Endothelial cell of umbilical vein (primary cell): Measurements from ENCODE around the gene FGFBP2. TPM values are rescaled to one million over a fixed set of nuclear protein-coding genes. Genes with fewer than 3 reads are reported as not detected.

Source experiments
- BruUV-seq: library from RNA; stranded (reverse); fragments of 400-500 nt; replicated peaks from 2 replicates; lab custom pipeline; 2021; lab: Mats Ljungman, UMichigan
- CTCF ChIA-PET: fragments of 300-600, 350-600 bp; sonication (Branson Sonifier 250); formaldehyde crosslinking; loops from one replicate; lab custom pipeline; 2021; ENCODE audit warnings: antibody characterized with exemption, inconsistent platforms; lab: Charles Lee
- POLR2A ChIA-PET: fragments of 300-600, 350-600 bp; sonication (Branson Sonifier 250); formaldehyde crosslinking; loops from one replicate; lab custom pipeline; 2021; ENCODE audit warnings: antibody characterized with exemption, inconsistent platforms; lab: Charles Lee
- DNase-seq: peaks from one replicate; pipeline ENCODE4 v3.0.0-alpha.2; 2011; ENCODE audit warnings: low read depth, low spot score
- FAIRE-seq: peaks from 2 replicates; lab custom pipeline; 2011; peaks lifted over from hg19 to GRCh38; lab: Jason Lieb, UNC
- H2AFZ ChIP-seq: 2 replicates; pipeline ENCODE4 v1.6.0; 2012; ENCODE audit warnings: low read depth, low read length, control low read depth, inconsistent platforms
- H3K27ac ChIP-seq: 2 replicates; pipeline ENCODE4 v1.5.1; 2011; ENCODE audit warnings: low read depth, mild to moderate bottlenecking, control low read depth, low read length, moderate library complexity; ENCODE audit not compliant: insufficient read depth
- H3K27me3 ChIP-seq, 2 experiments: 2 replicates each; pipeline versions ENCODE4 v1.6.0 to v1.6.1; 2011; ENCODE audit warnings: low read length in 2 of 2, mixed read lengths in 1 of 2; ENCODE audit not compliant: control insufficient read depth in 2 of 2, insufficient read depth in 2 of 2
- H3K36me3 ChIP-seq, 2 experiments: 2 replicates in 1 of 2; 3 replicates in 1 of 2; pipeline ENCODE4 v1.5.1; 2011; ENCODE audit warnings: low read length in 2 of 2, mild to moderate bottlenecking in 1 of 2, moderate library complexity in 1 of 2; ENCODE audit not compliant: control insufficient read depth in 2 of 2, insufficient read depth in 2 of 2; ENCODE audit errors: extremely low read depth in 1 of 2
- H3K4me1 ChIP-seq: 3 replicates; pipeline ENCODE4 v1.5.1; 2011; ENCODE audit warnings: mild to moderate bottlenecking, low read length; ENCODE audit not compliant: control insufficient read depth, insufficient read depth; ENCODE audit errors: extremely low read depth
- H3K4me2 ChIP-seq: 2 replicates; pipeline ENCODE4 v1.6.1; 2011; ENCODE audit warnings: low read length, control low read depth, mixed read lengths; ENCODE audit not compliant: insufficient read depth
- H3K4me3 ChIP-seq, 3 experiments: fragments of 200-600 bp in 1 of 3; sonication (generic), shearing (Covaris generic) in 1 of 3; replicated peaks in 1 of 3; 2 replicates each; pipeline ENCODE4 v1.5.1; 2011 to 2016; ENCODE audit warnings: control low read depth in 3 of 3, low read length in 3 of 3, mild to moderate bottlenecking in 2 of 3, inconsistent platforms in 1 of 3, low read depth in 1 of 3, moderate library complexity in 1 of 3; ENCODE audit not compliant: insufficient read depth in 1 of 3
- H3K79me2 ChIP-seq: 2 replicates; pipeline ENCODE4 v1.6.0; 2012; ENCODE audit warnings: low read length, inconsistent platforms; ENCODE audit not compliant: control insufficient read depth, insufficient read depth
- H3K9ac ChIP-seq: replicated peaks from 2 replicates; pipeline ENCODE3; 2011; ENCODE audit warnings: low read length, control low read depth; ENCODE audit not compliant: insufficient read depth; ENCODE audit errors: extremely low read depth
- H3K9me1 ChIP-seq: replicated peaks from 3 replicates; pipeline ENCODE4 v1.6.0; 2011; ENCODE audit warnings: mild to moderate bottlenecking, low read length; ENCODE audit not compliant: control insufficient read depth, insufficient read depth; ENCODE audit errors: extremely low read depth
- H3K9me3 ChIP-seq: replicated peaks from 2 replicates; pipeline ENCODE4 v1.5.1; 2012; ENCODE audit warnings: low read length, inconsistent platforms; ENCODE audit not compliant: control insufficient read depth, insufficient read depth
- H4K20me1 ChIP-seq: replicated peaks from 2 replicates; pipeline ENCODE3; 2011; ENCODE audit warnings: mild to moderate bottlenecking, low read length; ENCODE audit not compliant: control insufficient read depth, insufficient read depth; ENCODE audit errors: extremely low read depth
- EZH2 ChIP-seq: IDR thresholded peaks from 2 replicates; pipeline ENCODE4 v1.6.1; 2012; ENCODE audit warnings: borderline replicate concordance, low read depth, mild to moderate bottlenecking, moderate library complexity, low read length, inconsistent platforms; ENCODE audit not compliant: severe bottlenecking
- FOS ChIP-seq: IDR thresholded peaks from 2 replicates; pipeline ENCODE4 v1.6.1; 2011; ENCODE audit warnings: mild to moderate bottlenecking, low read length, moderate library complexity, borderline replicate concordance; ENCODE audit not compliant: insufficient read depth
- GATA2 ChIP-seq: IDR thresholded peaks from 2 replicates; pipeline ENCODE4 v1.7.0; 2011; ENCODE audit warnings: low read depth, mild to moderate bottlenecking, moderate library complexity, mixed read lengths, low read length; ENCODE audit not compliant: insufficient read length, insufficient read depth
- JUN ChIP-seq: IDR thresholded peaks from 2 replicates; pipeline ENCODE4 v1.6.1; 2011; ENCODE audit warnings: borderline replicate concordance, low read depth; ENCODE audit not compliant: insufficient read length, insufficient read depth
- MYC ChIP-seq: IDR thresholded peaks from one replicate; pipeline ENCODE4 v1.6.1; 2011; ENCODE audit warnings: mild to moderate bottlenecking, low read depth, low read length
- POLR2A ChIP-seq: IDR thresholded peaks from 2 replicates; pipeline ENCODE4 v1.6.1; 2012; ENCODE audit warnings: low read depth, mild to moderate bottlenecking, control low read depth, low read length
- POLR2AphosphoS5 ChIP-seq: IDR thresholded peaks from 2 replicates; pipeline ENCODE4 v1.6.1; 2012; ENCODE audit warnings: low read depth, mild to moderate bottlenecking, control low read depth, low read length, moderate library complexity; ENCODE audit not compliant: insufficient read depth
- dilution Hi-C: fragments of 300-500 bp; cut with MboI; formaldehyde crosslinking; loops from one replicate; pipeline ENCODE4 v1.15.0; 2019; ENCODE audit warnings: low sequenced_read_pairs; ENCODE audit not compliant: extremely low pct_ligation_motif_present
- intact Hi-C: fragments of 100-400 bp; cut with micrococcal nuclease; formaldehyde crosslinking; loops from one replicate; pipeline ENCODE4 v1.10.0; 2022
- polyA plus RNA-seq, 4 experiments: library from polyadenylated mRNA; depleted of rRNA in 3 of 4; stranded (reverse) in 3 of 4; unstranded in 1 of 4; fragments of >200 nt; gene quantifications; 2 replicates each; pipeline versions ENCODE4 v1.2.1 to v1.2.3, GENCODE V29; 2011 to 2012; ENCODE audit warnings: missing spikeins in 1 of 4
- total RNA-seq: library from RNA; stranded (reverse); gene quantifications from 2 replicates; pipeline ENCODE4 v1.2.3, GENCODE V29; 2021
- TF ChIP-seq, protein P1 (sequence below): IDR thresholded peaks from 2 replicates; pipeline ENCODE4 v1.6.1; 2011; ENCODE audit not compliant: insufficient read depth, insufficient read length
- TF ChIP-seq, protein P2 (sequence below), 2 donors: IDR thresholded peaks; 1 replicate in 1 of 2; 2 replicates in 1 of 2; pipeline ENCODE4 v1.5.1; 2011; ENCODE audit warnings: low read length in 2 of 2, mild to moderate bottlenecking in 2 of 2, moderate library complexity in 2 of 2, control low read depth in 1 of 2, inconsistent platforms in 1 of 2, low read depth in 1 of 2; ENCODE audit not compliant: insufficient read depth in 1 of 2; ENCODE audit errors: extremely low read depth in 1 of 2

Gene FGFBP2
- total and polyA plus RNA-seq, 2 donors (not counting 3 experiments of a cell fraction or from before 2014, with no cell fraction given), result not detected

DNA sequence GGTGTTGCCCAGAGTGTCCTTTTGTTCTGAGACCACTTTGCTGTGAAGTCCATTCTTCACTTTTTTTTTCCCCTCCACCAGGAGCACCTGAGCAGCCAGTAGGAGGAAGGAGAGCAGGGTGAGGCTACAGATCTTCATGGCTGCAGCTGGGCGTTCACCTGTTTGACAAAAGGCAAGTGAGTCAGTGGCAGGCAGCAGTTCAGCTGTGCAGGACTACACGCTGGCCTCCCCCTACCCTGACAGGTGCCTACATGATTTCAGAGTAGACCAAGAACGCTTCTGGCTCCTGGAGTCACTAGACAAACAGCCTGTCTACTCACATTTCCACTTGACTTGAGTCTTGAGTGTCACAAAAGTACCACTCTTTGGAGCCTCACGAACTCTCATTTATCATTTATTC lies 26.5 kb downstream of the FGFBP2 start:
- H3K4me3 ChIP-seq, result no peak overlapping the region
- ChIA-PET POLR2A (no interaction called here), CTCF (interaction anchor here (1.5 to 2.1 kb wide), 3 partner anchors 20 to 54 kb away, joined by 5 to 10 read pairs (median 7); no protein-coding TSS in a partner anchor)
- no peak overlapping the region for H3K27ac ChIP-seq
- dilution Hi-C loops, result no loop called here
- H3K4me1 ChIP-seq, result no peaks in the 10 kb centered on the region
- no TSS peak for BruUV-seq
- H4K20me1 ChIP-seq, result no peaks in the 10 kb centered on the region
- intact Hi-C loops, result no loop called here
- TF ChIP-seq EZH2 (no peak), GATA2 (no peak), FOS (no peak), POLR2AphosphoS5 (no peak), JUN (no peak), POLR2A (no peak), MYC (no peak)
- TF ChIP-seq, protein P1, sequence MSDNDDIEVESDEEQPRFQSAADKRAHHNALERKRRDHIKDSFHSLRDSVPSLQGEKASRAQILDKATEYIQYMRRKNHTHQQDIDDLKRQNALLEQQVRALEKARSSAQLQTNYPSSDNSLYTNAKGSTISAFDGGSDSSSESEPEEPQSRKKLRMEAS, result no peak
- TF ChIP-seq, protein P2, sequence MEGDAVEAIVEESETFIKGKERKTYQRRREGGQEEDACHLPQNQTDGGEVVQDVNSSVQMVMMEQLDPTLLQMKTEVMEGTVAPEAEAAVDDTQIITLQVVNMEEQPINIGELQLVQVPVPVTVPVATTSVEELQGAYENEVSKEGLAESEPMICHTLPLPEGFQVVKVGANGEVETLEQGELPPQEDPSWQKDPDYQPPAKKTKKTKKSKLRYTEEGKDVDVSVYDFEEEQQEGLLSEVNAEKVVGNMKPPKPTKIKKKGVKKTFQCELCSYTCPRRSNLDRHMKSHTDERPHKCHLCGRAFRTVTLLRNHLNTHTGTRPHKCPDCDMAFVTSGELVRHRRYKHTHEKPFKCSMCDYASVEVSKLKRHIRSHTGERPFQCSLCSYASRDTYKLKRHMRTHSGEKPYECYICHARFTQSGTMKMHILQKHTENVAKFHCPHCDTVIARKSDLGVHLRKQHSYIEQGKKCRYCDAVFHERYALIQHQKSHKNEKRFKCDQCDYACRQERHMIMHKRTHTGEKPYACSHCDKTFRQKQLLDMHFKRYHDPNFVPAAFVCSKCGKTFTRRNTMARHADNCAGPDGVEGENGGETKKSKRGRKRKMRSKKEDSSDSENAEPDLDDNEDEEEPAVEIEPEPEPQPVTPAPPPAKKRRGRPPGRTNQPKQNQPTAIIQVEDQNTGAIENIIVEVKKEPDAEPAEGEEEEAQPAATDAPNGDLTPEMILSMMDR (IDR thresholded peaks at IDR 0.05; ENCODE audit: extremely low read depth in 1 of 2, insufficient read depth in 1 of 2, low read depth in 1 of 2, low read length in 2 of 2), result no peak
- H3K36me3 ChIP-seq, result no peaks in the 10 kb centered on the region
- no peak overlapping the region for H3K4me2 ChIP-seq
- no peak overlapping the region for H2AFZ ChIP-seq
- peaks cover 0 to 7% of the 10 kb centered on the region in 2 experiments for H3K27me3 ChIP-seq
- H3K9me1 ChIP-seq, result no peaks in the 10 kb centered on the region
- FAIRE-seq (no peak), DNase-seq (no peak)
- H3K9me3 ChIP-seq, result no peaks in the 10 kb centered on the region
- H3K9ac ChIP-seq, result no peak overlapping the region
- H3K79me2 ChIP-seq, result no peaks in the 10 kb centered on the region
